Measurements from ENCODE around the gene SLC6A6. TPM values are rescaled to one million over a fixed set of nuclear protein-coding genes. Genes with fewer than 3 reads are reported as not detected.
A peak's percentile ranks its signal among the peaks of the same experiment; 100 is the strongest.

Gene SLC6A6
- total and polyA plus RNA-seq, 10 of the 15 experiments (the other 5 are each of a cell fraction or from before 2014, with no cell fraction given): 5.6 to 47.0 (median 20.2) TPM

DNA sequence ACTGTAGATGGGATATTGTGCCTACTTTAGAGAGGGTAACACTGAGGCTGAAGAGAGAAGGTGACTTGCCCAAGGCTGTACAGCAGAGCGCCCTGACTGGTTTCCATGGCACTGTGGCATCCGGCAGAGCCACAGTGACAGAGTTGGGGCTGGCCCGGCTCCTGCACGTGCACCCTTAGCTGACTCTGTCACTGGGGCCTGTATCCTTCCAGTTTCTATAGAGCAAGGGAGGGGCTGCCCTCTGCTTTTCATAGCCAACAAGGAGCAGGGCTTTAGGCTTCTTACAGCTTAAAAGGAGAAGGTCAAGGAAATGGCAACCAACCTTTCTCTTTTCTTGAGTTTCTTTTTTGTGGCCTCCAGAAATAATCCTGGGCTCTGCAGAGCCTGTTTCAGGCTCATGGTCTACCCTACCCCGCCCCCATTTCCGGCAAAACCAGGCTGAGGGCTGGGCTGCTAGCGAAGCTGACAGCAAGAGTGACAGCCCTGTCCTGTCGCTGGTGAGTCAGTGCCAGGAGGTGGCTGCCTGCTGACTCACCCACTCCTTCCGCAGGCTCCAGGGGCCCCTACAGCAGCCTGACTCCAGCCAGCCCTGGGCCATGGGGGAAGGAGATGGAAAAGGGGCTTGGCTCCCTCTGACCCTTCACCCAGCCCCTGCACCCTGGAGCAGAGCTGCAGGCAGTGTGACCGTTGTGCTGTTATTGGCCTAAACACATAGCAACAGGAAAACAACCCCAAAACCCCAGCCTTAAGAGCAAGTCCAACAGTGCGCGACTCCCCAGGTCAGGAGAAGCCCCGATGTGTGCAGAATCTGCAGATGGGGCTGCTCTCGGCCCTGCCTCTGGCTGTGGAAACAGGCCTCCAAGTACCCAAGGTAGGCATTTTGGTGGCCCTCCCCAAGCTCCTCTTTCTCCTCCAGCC lies 29.8 kb downstream of the SLC6A6 start (continued):
- TF ChIP-seq LARP7 (IDR thresholded peaks at IDR 0.05) (peak; percentile 26; the same call in 1 of the 2 replicates), RCOR1 (conservative IDR thresholded peaks at IDR 0.05; ENCODE audit: low read depth, low read length) (0 out of 2 replicates have a peak, but pooled peaks have one; percentile 46), GABPA (IDR thresholded peaks at IDR 0.05; ENCODE audit: low read depth) (no peak), PML (IDR thresholded peaks at IDR 0.05; ENCODE audit: low read length) (no peak), IRF4 (IDR thresholded peaks at IDR 0.05; ENCODE audit: low read depth, low read length) (peak; percentile 59), RBBP5 (conservative IDR thresholded peaks at IDR 0.05) (no peak), BHLHE40 (IDR thresholded peaks at IDR 0.05; ENCODE audit: borderline replicate concordance in 1 of 2, low read depth in 2 of 2, low read length in 1 of 2) (peak; percentile 100), NFYB (IDR thresholded peaks at IDR 0.05; ENCODE audit: insufficient read depth, low read depth, low read length) (peak; percentile 26; the same call in 1 of the 2 replicates), NBN (IDR thresholded peaks at IDR 0.05) (peak; percentile 90), RUNX3 (IDR thresholded peaks at IDR 0.05; ENCODE audit: low read length) (no peak), SRF (IDR thresholded peaks at IDR 0.05; ENCODE audit: low read depth in 2 of 2, low read length in 2 of 2) (0 out of 4 replicates have a peak, but pooled peaks of 1 of the 2 experiments have one; percentile 16), ZNF24 (IDR thresholded peaks at IDR 0.05) (no peak)
- TF ChIP-seq, protein P1, sequence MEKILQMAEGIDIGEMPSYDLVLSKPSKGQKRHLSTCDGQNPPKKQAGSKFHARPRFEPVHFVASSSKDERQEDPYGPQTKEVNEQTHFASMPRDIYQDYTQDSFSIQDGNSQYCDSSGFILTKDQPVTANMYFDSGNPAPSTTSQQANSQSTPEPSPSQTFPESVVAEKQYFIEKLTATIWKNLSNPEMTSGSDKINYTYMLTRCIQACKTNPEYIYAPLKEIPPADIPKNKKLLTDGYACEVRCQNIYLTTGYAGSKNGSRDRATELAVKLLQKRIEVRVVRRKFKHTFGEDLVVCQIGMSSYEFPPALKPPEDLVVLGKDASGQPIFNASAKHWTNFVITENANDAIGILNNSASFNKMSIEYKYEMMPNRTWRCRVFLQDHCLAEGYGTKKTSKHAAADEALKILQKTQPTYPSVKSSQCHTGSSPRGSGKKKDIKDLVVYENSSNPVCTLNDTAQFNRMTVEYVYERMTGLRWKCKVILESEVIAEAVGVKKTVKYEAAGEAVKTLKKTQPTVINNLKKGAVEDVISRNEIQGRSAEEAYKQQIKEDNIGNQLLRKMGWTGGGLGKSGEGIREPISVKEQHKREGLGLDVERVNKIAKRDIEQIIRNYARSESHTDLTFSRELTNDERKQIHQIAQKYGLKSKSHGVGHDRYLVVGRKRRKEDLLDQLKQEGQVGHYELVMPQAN (conservative IDR thresholded peaks at IDR 0.05): no peak; the same call in none of the 2 replicates
- TF ChIP-seq, protein P2, sequence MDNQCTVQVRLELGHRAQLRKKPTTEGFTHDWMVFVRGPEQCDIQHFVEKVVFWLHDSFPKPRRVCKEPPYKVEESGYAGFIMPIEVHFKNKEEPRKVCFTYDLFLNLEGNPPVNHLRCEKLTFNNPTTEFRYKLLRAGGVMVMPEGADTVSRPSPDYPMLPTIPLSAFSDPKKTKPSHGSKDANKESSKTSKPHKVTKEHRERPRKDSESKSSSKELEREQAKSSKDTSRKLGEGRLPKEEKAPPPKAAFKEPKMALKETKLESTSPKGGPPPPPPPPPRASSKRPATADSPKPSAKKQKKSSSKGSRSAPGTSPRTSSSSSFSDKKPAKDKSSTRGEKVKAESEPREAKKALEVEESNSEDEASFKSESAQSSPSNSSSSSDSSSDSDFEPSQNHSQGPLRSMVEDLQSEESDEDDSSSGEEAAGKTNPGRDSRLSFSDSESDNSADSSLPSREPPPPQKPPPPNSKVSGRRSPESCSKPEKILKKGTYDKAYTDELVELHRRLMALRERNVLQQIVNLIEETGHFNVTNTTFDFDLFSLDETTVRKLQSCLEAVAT (IDR thresholded peaks at IDR 0.05): peak; percentile 10; the same call in 1 of the 2 replicates
- TF ChIP-seq, protein P3, sequence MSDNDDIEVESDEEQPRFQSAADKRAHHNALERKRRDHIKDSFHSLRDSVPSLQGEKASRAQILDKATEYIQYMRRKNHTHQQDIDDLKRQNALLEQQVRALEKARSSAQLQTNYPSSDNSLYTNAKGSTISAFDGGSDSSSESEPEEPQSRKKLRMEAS (IDR thresholded peaks at IDR 0.05; ENCODE audit: low read depth, low read length): peak; percentile 63; the same call in 1 of the 2 replicates
- TF ChIP-seq, protein P4, sequence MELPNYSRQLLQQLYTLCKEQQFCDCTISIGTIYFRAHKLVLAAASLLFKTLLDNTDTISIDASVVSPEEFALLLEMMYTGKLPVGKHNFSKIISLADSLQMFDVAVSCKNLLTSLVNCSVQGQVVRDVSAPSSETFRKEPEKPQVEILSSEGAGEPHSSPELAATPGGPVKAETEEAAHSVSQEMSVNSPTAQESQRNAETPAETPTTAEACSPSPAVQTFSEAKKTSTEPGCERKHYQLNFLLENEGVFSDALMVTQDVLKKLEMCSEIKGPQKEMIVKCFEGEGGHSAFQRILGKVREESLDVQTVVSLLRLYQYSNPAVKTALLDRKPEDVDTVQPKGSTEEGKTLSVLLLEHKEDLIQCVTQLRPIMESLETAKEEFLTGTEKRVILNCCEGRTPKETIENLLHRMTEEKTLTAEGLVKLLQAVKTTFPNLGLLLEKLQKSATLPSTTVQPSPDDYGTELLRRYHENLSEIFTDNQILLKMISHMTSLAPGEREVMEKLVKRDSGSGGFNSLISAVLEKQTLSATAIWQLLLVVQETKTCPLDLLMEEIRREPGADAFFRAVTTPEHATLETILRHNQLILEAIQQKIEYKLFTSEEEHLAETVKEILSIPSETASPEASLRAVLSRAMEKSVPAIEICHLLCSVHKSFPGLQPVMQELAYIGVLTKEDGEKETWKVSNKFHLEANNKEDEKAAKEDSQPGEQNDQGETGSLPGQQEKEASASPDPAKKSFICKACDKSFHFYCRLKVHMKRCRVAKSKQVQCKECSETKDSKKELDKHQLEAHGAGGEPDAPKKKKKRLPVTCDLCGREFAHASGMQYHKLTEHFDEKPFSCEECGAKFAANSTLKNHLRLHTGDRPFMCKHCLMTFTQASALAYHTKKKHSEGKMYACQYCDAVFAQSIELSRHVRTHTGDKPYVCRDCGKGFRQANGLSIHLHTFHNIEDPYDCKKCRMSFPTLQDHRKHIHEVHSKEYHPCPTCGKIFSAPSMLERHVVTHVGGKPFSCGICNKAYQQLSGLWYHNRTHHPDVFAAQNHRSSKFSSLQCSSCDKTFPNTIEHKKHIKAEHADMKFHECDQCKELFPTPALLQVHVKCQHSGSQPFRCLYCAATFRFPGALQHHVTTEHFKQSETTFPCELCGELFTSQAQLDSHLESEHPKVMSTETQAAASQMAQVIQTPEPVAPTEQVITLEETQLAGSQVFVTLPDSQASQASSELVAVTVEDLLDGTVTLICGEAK (IDR thresholded peaks at IDR 0.05; ENCODE audit: borderline replicate concordance): no peak; the same call in 1 of the 2 replicates
- TF ChIP-seq, protein P5, sequence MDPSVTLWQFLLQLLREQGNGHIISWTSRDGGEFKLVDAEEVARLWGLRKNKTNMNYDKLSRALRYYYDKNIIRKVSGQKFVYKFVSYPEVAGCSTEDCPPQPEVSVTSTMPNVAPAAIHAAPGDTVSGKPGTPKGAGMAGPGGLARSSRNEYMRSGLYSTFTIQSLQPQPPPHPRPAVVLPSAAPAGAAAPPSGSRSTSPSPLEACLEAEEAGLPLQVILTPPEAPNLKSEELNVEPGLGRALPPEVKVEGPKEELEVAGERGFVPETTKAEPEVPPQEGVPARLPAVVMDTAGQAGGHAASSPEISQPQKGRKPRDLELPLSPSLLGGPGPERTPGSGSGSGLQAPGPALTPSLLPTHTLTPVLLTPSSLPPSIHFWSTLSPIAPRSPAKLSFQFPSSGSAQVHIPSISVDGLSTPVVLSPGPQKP (IDR thresholded peaks at IDR 0.05; ENCODE audit: low read depth, low read length): peak; percentile 62; the same call in 1 of the 2 replicates

Data from GM12878 (cell line).